GM18868 (cell line): Measurements from ENCODE around the gene ARHGAP22.

Experiments used
- ATAC-seq: cut with Tn5 transposase; IDR thresholded peaks from one replicate; pipeline ENCODE4 v1.9.1; 2021; ENCODE audit warnings: mild to moderate bottlenecking, moderate library complexity; ENCODE audit not compliant: unreplicated experiment

ARHGAP22 gene

DNA sequence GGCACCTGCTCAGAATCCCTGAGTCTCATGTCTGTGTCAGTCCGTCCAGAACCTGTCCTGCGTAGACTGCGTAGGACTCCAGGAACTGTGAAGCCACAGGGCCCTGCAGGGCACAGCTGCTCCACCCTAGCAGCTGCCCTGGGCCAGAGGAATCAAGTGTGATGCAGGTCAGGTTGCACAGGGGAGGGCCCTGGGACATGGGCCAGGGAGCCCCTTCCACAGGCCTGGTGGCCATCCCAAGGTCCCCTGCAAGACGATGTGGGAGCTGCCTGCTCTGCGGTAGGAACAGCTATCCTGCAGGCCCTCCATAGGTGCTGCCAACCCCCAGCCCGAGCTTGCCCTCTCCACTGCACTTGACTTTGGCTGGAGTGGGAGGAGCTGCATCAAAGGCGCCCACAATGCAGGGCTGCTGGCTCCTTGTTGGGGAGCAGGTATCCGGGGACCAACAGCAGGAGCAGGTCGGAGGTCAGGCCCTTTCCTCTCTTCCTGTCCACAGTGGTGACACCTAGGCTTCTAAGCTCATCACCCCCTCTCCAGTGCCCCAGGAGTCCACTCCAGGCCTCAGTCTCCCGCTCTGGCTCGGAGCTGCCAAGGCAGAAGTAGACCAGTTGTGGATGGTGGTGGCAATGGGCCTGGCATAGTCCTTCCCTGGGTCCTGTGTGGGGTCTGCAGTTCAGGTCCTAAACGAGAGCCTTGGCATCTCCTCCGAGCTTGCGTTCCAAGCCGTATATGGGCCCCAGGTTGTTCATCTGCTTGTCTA, 149.3 kb downstream of the ARHGAP22 start:
- no peak for ATAC-seq

DNA sequence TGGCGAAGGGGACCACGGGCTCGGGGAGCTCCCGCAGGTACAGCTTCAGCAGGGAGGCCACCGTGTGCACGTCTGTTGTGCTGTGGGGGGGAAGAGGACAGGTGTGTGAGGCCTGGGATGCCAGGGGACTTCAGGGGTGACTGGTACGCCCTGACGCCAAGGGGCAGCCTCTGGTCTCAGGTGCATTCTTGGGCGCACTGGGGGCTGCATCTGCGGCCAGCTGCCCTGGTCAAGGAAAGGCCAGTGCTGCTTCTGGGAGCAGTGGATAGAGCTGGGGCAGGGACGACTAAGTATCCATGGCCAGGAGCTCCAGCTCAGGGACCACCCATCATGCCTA, 149.8 kb downstream of the ARHGAP22 start:
- no peak for ATAC-seq

DNA sequence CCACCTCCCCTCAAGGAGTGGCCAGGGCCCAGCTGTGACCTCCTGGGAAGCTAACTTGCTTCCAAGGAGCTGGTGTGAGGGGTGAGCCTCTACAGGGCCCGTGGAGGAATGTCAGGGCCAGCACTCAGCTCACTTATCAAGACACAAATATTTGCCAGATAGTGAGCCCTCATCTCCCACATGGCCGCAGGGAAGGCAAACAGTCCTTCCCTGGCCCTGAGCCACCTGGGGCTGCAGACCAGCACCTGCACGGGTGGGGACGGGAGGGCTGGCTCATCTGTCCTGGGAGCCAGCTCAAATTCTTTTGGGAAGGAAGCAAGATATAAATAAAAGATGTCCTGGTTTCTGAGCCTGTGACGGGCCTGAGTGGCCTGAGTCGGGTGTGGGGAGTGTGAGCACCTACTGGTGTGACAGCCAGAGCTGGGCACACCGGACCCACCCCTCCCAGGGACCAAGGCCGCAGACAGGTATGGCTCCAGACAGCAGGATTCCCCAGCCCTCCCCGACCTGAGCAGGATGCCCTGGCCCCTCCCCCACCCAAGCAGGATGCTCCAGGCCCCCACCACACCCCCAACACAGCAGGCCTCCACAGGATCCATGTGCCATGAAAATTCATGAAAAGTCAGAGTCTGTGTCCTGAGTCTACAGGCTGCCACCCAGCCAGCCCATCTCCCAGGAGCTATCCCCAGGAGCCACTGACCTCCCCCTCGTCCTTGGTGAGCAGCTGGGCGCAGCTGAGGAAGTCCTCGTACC, 150.4 kb downstream of the ARHGAP22 start:
- ATAC-seq = no peak

DNA sequence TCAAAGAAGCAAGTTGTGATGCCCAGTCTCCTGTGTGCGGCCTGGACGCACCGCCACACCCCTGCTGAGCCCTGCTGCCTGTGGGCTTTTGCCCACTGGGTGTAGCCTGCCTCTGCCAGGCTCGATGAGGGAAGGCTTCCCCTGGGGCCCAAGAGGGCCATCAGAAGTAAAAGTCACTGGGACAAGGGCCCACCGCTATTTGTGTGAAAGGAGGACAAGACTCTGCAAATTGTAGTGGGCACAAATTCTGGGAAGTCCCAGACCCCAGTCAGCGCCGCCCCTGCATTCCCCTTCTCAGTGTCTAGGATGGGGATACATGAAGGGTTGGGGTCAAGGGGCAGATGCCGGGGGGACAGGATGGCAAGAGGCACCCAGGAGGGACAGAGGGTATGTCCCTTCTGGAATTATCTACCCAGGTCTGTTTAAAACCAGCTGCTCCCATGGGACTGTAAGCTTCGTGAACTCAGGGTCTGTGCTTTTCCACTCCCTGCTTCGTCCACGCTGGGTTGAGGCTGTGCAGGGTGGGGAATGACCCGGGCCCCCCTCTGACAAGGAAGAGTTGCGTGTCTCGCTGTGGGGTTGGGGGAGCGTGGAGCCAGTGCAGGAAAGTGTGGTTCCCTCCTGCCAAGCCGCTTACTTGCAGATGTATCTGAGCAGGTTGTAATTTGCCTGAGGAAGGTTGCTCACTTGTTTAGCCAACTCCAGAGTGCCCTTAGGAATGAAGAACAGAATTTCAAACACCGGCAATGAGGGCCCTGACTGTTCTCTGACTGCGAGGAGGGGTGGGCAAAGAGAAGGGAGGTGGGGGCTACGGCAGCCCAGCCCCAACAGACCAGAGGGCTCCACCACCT, 151.2 kb downstream of the ARHGAP22 start:
- no peak for ATAC-seq

DNA sequence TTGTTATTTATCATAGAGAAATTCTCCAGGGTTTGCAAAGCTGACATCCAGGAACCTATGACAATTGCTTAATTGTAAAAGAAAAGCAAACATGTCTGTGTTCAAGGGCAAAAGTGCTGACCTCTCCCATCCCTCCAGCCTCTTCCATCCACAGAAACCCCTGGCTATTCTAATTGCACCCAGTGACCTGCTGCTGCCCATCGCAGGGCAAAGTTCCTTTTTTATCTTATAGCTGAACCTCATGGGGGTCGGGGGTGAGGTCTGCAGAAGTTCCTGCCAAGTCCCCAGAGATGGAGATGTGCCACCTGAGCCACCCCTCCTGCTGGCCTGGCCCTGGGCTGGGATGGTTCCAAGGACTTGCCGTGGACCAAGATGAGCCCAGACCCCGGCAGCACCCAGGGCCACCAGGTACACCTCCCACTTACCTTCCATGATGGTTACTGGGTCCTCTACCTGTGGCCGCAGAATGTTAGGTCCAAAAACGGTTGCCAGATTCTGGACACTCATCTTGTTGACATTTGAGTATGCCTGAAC, 151.9 kb downstream of the ARHGAP22 start:
- no peak for ATAC-seq

DNA sequence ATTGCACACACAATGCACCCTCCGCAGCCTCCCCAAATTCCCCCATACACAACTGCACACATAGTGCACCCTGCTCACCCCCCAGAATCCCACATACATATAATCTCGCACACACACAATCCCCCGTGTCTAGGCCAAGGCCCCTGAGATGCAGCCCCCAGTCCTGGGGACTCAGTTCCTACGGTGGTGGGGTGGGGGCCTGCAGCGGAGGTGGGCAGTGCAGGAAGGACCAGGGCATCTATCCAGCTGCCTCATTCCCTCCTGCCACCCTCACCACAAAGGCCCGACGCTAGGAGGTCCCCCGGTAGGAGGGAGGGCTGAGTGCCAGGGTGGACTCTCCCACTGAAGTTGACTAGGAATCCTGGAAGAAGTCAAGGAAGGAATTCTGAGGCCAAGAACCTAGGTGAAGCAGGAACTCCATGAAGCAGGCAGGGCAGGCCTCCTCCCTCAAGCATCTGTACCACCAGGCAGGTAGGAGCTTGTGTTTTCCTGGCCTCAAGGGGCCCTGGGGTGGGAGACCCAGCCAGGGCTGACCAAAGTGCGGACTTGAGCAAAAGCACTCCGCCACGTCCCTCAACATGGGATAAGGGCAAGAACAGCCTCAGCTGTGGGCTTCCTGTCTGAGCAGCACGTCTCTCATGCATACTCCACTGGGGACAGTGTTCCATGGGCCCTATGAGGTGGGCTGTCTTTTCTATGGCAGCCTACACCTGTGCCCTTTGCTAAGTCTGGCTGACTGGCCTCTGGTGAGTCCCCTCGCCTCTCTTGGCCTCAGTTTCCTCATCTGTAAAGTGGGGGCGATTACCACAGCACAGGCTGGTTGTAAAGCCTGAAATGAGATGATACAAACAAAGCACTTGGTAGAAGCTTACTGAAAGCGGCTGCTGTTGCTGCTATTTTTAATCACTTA, 152.6 kb downstream of the ARHGAP22 start:
- ATAC-seq = no peak

DNA sequence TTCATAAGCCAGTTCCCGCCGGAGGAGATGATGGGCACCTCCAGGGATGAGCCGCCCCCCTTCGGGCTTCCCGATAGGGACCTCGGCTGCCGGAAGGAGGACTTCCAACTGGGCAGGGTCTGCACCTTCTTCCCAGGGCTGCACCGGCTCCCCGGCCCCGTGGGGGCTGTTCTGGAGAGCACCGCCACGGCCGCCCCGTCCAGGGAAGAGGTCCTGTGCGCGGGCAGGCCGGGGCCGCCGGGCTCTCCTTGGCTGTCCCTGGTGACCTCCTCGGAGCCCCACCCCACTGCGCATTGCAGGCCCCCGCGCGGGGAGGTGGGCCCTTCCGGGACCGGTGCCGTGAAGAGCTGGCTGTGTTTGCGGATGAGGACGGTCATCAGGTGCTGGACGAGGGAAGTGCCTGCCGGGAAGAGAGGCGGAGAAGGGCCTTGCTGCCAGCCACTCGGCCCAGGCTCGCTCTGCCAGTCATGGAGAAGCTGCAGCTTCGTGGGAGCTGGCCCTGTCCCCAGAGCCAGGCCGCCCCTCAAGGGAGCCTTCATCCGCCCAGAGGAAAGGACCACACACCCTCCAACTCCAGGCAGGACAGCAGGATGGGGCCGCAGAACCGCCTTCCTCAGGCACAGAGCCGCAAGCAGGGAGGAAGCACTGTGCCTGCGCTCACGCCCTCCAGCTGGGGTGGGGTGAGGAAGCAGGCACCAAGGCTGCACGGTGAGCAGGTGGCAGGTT, 154.0 kb downstream of the ARHGAP22 start:
- no peak for ATAC-seq

DNA sequence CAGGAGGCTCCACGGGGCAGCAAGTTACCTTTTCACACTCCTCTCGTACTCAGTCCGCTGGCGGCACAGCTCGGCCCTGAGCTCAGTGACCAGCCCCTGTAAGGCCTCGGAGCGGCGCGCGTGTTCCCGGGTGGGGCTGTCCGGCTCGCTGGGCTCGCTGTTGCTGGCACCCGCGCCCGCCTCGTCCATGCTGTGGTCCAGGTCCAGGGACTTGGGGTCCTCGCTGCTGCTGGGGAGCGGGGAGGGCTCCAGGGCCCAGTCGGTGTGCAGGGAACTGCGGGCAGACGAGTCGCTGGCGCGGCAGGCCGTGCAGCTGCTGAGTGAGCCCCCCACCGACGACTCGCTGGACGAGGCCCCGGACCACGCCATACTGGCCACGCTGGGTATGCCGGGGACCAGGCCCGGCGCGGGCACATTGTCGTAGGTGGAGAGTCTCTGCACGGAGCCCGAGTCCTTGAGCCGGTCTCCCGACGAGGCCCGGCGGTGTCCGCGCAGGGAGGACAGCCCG, 154.6 kb downstream of the ARHGAP22 start:
- no peak for ATAC-seq

DNA sequence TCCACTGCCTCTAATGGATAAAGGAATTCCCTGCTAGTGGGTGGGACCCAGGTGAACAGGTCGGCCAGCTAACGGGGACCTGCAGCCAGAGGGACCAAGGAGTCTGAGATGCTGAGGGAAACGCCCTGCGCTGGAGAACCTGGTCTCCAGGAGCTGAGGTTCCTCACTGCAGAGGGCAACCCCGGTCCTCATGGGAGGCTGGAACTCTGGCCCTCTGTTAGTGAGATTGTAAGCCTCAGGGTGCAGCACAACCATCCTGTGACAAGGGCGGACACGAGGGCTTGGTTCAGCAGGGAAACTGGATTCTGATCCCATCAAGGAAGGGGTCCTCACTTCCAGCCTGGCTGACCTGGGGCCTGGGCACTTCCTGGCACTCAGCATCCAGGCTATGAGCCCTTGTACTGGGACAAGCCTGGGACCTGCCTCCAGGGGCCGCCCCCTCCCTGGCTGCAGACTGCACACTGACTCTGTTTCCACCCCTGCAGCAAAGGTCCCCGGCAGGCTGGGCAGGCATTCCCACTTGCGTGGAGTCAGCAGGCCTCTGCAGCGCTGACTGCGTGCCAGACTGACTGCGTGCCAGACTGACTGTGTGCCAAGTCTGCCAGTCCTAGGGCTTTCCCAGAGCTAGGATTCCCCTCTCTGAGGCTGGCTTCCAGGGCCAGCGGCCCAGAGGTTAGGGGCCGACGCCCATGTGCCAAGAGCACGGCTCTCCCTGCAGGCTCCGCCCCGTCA, 155.2 kb downstream of the ARHGAP22 start:
- ATAC-seq = no peak

DNA sequence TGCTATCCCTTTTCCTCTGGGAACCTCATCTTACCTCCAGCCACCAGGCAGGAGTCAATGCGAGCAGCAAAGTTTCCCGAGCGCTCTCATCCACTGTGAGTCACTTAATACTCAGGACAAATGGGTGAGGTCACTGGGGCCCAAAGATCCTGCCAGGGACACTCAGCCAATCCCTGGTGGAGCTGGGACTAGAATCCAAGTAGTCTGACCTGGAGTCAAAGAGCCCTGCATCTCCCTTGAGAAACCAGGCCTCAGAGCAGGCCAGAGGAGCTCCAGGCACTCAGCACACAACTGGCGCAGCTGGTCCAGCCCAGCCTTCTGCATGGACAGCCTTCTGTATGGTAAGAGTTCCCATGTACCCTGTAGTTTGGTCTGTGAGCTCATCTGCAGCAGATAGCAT, 156.1 kb downstream of the ARHGAP22 start:
- ATAC-seq = no peak

DNA sequence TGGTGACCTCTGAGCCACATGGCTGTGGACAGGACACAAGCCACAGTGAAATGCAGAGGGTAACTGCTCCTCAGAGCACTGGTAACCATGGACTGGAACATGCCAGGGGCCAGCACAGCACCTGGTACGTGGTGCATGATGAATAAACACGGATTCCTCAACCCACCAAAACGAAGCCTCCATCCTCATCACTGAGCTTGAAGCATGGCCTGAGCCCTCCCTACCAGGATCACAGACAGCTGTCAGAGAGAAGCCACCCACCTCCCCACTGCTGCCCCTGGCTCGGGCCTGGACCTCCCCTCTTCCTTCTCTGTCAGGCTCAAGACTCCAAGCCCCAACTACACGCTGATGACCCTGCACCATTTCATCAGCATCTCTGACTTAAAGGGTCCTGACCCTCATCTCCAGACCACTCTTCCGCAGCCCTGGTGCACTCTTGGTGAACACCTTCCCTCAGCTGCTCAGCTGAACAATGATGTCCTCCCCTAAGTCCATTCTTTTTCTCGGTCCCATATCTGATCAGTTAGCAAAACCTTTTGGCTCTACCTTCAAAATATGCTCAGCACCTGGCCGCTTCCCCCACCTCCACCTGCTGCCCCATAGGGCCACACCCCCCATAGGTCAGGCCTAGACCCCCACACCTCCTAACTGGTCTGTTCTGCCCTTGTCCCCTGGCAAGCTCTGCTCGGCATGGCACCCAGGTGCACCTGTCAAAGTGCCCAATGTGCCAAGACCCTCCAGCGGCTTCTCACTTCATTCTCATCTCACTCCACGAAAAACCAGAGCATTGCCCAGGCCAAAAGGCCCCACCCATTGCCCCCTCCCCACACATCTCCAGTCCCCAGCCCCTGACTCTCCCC, 157.3 kb downstream of the ARHGAP22 start:
- no peak for ATAC-seq

DNA sequence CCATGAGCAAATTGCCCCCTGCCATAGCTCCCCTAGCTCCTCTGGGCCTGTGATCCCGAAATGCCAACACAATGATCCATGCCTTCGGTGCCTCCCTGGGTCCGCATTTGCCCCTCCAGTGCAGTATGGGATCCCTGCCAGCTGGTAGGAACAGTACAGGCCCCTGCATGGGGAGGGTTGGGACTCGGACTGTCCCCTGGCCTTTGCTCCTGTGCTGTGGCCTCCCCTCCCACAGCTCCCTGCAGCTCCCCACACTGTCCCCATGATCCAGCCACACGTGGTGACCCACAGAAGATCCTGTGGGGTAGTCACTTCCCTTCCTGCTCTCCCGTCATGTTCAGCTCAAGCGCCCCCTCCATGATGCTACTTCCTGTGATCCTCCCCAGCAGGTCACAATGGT, 158.1 kb downstream of the ARHGAP22 start:
- ATAC-seq = no peak

DNA sequence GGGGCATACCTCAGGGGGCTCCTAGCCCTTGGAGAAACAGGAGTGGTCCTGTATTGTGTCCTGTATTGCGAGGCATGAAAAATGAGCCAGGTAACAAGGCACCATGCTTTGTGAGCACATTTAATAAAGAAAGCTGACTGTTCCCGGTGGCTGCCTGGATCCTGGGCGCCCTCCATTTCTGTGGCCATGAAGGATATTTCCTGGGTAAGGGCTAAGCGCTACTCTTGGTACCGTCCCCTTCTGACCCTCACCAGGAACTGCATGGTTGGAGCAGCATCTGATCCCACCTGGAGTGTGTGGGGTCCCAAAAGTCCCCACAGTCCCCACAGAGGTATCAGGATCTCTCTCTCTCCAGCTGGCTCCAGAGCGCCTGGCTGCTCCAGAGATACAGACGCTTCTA, 158.9 kb downstream of the ARHGAP22 start:
- no peak for ATAC-seq

DNA sequence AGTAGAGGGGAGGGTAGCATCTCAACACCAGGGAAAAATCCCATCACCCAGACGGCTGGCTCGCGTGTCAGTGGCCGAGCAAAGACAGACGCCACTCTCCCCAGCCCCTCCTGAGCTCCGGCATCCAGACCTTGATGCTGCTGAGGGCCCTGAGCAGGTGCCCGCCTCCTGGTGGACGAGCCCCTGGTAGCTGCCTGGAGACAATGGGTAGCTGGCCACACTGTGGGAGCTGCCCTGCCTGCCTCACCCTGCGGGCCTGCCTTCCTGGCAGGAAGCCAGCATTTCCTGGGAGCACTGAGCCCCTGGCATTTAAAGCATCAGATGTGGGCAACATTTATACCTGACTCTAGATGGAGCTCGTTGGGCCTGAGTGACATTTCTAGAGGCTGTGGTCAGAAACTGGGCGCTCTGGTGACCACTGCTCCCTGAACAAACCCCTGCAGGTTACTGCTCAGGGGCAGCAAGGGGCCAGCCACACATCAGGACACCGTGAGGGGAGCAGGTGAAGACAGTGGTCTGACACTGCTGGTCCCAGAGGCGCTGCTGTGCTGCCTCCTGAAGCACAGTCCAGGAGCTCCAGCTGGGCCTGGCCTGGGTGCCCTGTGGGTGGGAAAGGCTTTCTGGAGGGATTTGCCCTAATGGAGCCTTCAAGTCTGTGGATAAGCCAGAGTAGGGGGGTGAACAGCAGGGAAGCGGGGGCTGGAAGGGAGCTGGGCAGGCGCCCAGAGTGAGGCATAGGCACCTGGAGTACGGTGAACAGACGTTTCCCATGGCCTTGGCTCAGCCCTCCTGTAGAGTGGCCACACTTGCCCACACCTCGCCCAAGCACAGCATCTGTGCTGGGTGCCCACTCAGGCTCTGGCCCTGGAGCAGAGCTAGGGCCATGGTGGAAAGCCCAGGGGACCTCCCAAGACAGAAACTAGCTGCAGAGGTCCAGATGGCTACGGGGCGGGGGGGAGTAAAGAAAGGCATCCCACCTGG, 159.7 kb downstream of the ARHGAP22 start:
- no peak for ATAC-seq

DNA sequence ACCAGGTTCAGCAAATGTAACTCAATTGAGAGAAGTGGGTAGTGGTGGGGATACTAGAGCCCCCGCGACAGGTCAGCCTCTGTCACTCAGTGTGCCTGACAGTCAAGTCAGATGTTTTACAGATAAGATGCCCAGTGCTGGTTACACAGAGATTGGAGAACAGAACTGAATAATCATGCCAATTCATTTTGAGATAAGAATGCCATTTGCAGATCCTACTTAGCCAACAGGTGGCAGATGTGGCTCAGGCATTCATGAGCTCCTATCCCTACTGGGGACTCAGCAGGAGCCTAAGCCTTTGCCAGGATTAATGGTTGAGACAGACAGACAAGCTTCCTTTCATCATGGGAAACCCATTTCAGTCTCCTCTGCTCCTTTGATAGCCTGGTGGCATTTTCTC, 160.6 kb downstream of the ARHGAP22 start:
- no peak for ATAC-seq

DNA sequence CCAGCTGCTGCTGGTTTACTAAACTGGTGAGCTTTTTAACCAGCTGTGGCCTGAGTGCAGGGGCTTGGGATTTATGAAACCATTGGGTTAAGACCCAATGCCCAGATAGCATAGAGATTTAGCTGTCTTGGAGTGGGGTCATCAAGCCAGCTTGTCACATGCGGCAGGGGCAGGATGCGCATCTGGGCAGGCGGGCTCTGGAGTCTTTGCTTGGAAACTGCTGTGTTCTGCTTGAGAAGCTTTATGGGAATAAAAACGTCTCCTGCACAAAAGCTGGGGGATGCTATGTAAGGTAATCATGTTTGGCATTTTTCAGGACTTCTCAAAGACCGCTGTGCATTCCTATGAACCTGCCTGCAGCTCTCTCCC, 162.1 kb downstream of the ARHGAP22 start:
- ATAC-seq = no peak
